HepG2 (cell line): Measurements from ENCODE around the gene PDLIM4. TPM values are rescaled to one million over a fixed set of nuclear protein-coding genes. Genes with fewer than 3 reads are reported as not detected.

ENCODE experiments used
- ATAC-seq: fragments of 200-7000 bp; cut with Tn5 transposase; 3 replicates; pipeline ENCODE4 v1.9.1; 2020; ENCODE audit warnings: mild to moderate bottlenecking, moderate library complexity
- BruUV-seq: library from RNA; stranded (reverse); fragments of 400-500 nt; replicated peaks from 2 replicates; lab custom pipeline; 2021; lab: Mats Ljungman, UMichigan
- CTCF ChIA-PET: fragments of 300-600 bp; formaldehyde crosslinking; extraction: SDS; loops from one replicate; lab custom pipeline; 2021; ENCODE audit warnings: low total read pairs, inconsistent platforms, low intra/inter-chr PET ratio; lab: Yijun Ruan, JAX
- POLR2A ChIA-PET: fragments of 350-600 bp; sonication (Branson Sonifier 250); formaldehyde crosslinking; loops from one replicate; lab custom pipeline; 2020; ENCODE audit warnings: antibody characterized with exemption, inconsistent platforms; lab: Yijun Ruan, JAX
- DNase-seq: peaks from one replicate; pipeline ENCODE4 v3.0.0-alpha.2; 2015; ENCODE audit warnings: low spot score
- FAIRE-seq: peaks from 3 replicates; lab custom pipeline; 2011; peaks lifted over from hg19 to GRCh38; lab: Jason Lieb, UNC
- H2AFZ ChIP-seq: one replicate; pipeline ENCODE4 v1.6.1; 2011; ENCODE audit warnings: low read length, inconsistent platforms
- H3K27ac ChIP-seq: fragments of 300-600 bp; 3 replicates; pipeline ENCODE4 v1.8.0; 2011; ENCODE audit warnings: mixed run types, mild to moderate bottlenecking, mixed read lengths, low read length, inconsistent platforms; ENCODE audit not compliant: insufficient read depth; ENCODE audit errors: extremely low read length
- H3K27me3 ChIP-seq, 2 experiments: fragments of 200-600 bp in 1 of 2; 2 replicates in 1 of 2; 3 replicates in 1 of 2; pipeline versions ENCODE4 v1.6.0 to v1.8.0; 2011; ENCODE audit warnings: low read length in 2 of 2, mild to moderate bottlenecking in 2 of 2, moderate library complexity in 2 of 2, inconsistent platforms in 1 of 2; ENCODE audit not compliant: insufficient read depth in 2 of 2, control insufficient read depth in 1 of 2
- H3K36me3 ChIP-seq, 2 experiments: fragments of 200-600 bp in 1 of 2; replicated peaks in 1 of 2; 2 replicates in 1 of 2; 3 replicates in 1 of 2; pipeline versions ENCODE4 v1.5.1 to v1.8.0; 2011; ENCODE audit warnings: low read length in 2 of 2, inconsistent platforms in 1 of 2; ENCODE audit not compliant: insufficient read depth in 2 of 2, control insufficient read depth in 1 of 2
- H3K4me1 ChIP-seq: 2 replicates; pipeline ENCODE4 v1.5.1; 2012; ENCODE audit warnings: low read length, inconsistent platforms; ENCODE audit not compliant: insufficient read depth
- H3K4me2 ChIP-seq: 2 replicates; pipeline ENCODE4 v1.6.0; 2011; ENCODE audit warnings: low read depth, low read length, inconsistent platforms
- H3K4me3 ChIP-seq, 3 experiments: fragments of 200-600 bp in 1 of 3; sonication (generic), shearing (Covaris generic) in 1 of 3; replicated peaks in 1 of 3; 2 replicates each; pipeline ENCODE4 v1.5.1; 2011 to 2016; ENCODE audit warnings: low read length in 3 of 3, inconsistent platforms in 2 of 3, low read depth in 2 of 3, mild to moderate bottlenecking in 2 of 3, control low read depth in 1 of 3, mixed read lengths in 1 of 3; ENCODE audit not compliant: insufficient read depth in 1 of 3
- H3K79me2 ChIP-seq: one replicate; pipeline ENCODE4 v1.6.1; 2011; ENCODE audit warnings: low read length, inconsistent platforms; ENCODE audit not compliant: insufficient read depth
- H3K9ac ChIP-seq: 2 replicates; pipeline ENCODE4 v1.6.0; 2011; ENCODE audit warnings: mild to moderate bottlenecking, low read depth, low read length, inconsistent platforms; ENCODE audit not compliant: insufficient read depth
- H3K9me3 ChIP-seq: 2 replicates; pipeline ENCODE4 v1.5.1; 2012; ENCODE audit warnings: mild to moderate bottlenecking, low read length
- H4K20me1 ChIP-seq: 2 replicates; pipeline ENCODE4 v1.6.0; 2011; ENCODE audit warnings: inconsistent platforms, mild to moderate bottlenecking, low read length, moderate library complexity; ENCODE audit not compliant: insufficient read depth
- DRAP1 ChIP-seq: IDR thresholded peaks from 2 replicates; pipeline ENCODE4 v1.6.1; 2016; ENCODE audit warnings: missing genetic modification reagents, missing compliant biosample characterization
- NFE2 ChIP-seq: sonication (generic); formaldehyde crosslinking; IDR thresholded peaks from 2 replicates; pipeline ENCODE4 v1.4.0; 2020; ENCODE audit warnings: missing genetic modification reagents
- NFE2L2 ChIP-seq: fragments of 150-350 bp; IDR thresholded peaks from 2 replicates; pipeline ENCODE4 v1.6.1; 2014; ENCODE audit warnings: low read length
- TCF7 ChIP-seq: sonication (generic); IDR thresholded peaks from 2 replicates; pipeline ENCODE4 v1.6.1; 2016; ENCODE audit warnings: antibody characterized with exemption, low read depth
- XRCC5 ChIP-seq: fragments of 200-400 bp; formaldehyde crosslinking; optimal IDR thresholded peaks from 2 replicates; pipeline ENCODE3; 2017; ENCODE audit warnings: mild to moderate bottlenecking, low read length
- ZC3H13 ChIP-seq: sonication (generic); formaldehyde crosslinking; IDR thresholded peaks from 2 replicates; pipeline ENCODE4 v1.8.1; 2023; ENCODE audit warnings: mild to moderate bottlenecking, missing genetic modification reagents, moderate library complexity
- ZFX ChIP-seq: sonication (generic); formaldehyde crosslinking; IDR thresholded peaks from 2 replicates; pipeline ENCODE4 v1.4.0; 2020; ENCODE audit warnings: mild to moderate bottlenecking, low read depth, missing genetic modification reagents, moderate library complexity
- ZNF563 ChIP-seq: sonication (generic); formaldehyde crosslinking; IDR thresholded peaks from 2 replicates; pipeline ENCODE4 v1.8.0; 2022; ENCODE audit warnings: mild to moderate bottlenecking, moderate library complexity, missing genetic modification reagents
- ZNF564 ChIP-seq: sonication (generic); formaldehyde crosslinking; IDR thresholded peaks from 2 replicates; pipeline ENCODE4 v1.8.1; 2023; ENCODE audit warnings: mild to moderate bottlenecking, missing genetic modification reagents
- WGBS: methylation state at CpG from one replicate; pipeline ENCODE4 v1.1.6; 2017; ENCODE audit warnings: low lambda C conversion rate; 5-methylcytosine and 5-hydroxymethylcytosine counted together
- in situ Hi-C: cut with HindIII; loops from 2 replicates; pipeline ENCODE4 v1.10.0; 2017; ENCODE audit warnings: low pct_unique_long_range_greater_than_20kb; ENCODE audit not compliant: extremely low pct_ligation_motif_present
- intact Hi-C: fragments of 100-400 bp; cut with micrococcal nuclease; formaldehyde crosslinking; loops from one replicate; pipeline ENCODE4 v1.10.0; 2022; ENCODE audit not compliant: unreplicated experiment
- polyA plus RNA-seq, 8 experiments: library from polyadenylated mRNA; depleted of rRNA in 3 of 8; stranded (reverse) in 7 of 8; unstranded in 1 of 8; fragments of >200 nt; fragmentation: Illumina TruSeq in 4 of 8; extraction: Trizol in 4 of 8; gene quantifications; 2 replicates each; pipeline versions ENCODE4 v1.2.1 to v1.2.3, GENCODE V29; 2011 to 2016; ENCODE audit warnings: low read depth in 4 of 8, missing spikeins in 1 of 8, mixed read lengths in 1 of 8; ENCODE audit not compliant: insufficient read depth in 1 of 8
- total RNA-seq, 5 experiments: library from RNA; depleted of rRNA; stranded (reverse); fragments of >200 nt; fragmentation: Illumina TruSeq; extraction: Trizol; gene quantifications; 2 replicates each; pipeline ENCODE4 v1.2.3, GENCODE V29; 2016; ENCODE audit warnings: low read depth in 1 of 5
- TF ChIP-seq, protein P1 (sequence below): sonication (generic); formaldehyde crosslinking; conservative IDR thresholded peaks from 2 replicates; pipeline ENCODE4 v1.8.0; 2022; ENCODE audit warnings: low read depth, missing genetic modification reagents
- TF ChIP-seq, protein P2 (sequence below): IDR thresholded peaks from 2 replicates; pipeline ENCODE4 v1.6.1; 2016; ENCODE audit warnings: low read depth, missing genetic modification reagents, missing compliant biosample characterization
- TF ChIP-seq, protein P3 (sequence below): sonication (generic); formaldehyde crosslinking; IDR thresholded peaks from 2 replicates; pipeline ENCODE4 v1.5.0; 2020; ENCODE audit warnings: missing genetic modification reagents, mild to moderate bottlenecking, borderline replicate concordance
- TF ChIP-seq, protein P4 (sequence below): sonication (generic); formaldehyde crosslinking; IDR thresholded peaks from 2 replicates; pipeline ENCODE4 v1.4.0; 2020; ENCODE audit warnings: missing genetic modification reagents, mild to moderate bottlenecking, borderline replicate concordance

The PDLIM4 gene
- total and polyA plus RNA-seq, 2 of the 13 experiments (the other 11 are each of a cell fraction or from before 2014, with no cell fraction given) = 1.1 to 2.3 TPM

DNA sequence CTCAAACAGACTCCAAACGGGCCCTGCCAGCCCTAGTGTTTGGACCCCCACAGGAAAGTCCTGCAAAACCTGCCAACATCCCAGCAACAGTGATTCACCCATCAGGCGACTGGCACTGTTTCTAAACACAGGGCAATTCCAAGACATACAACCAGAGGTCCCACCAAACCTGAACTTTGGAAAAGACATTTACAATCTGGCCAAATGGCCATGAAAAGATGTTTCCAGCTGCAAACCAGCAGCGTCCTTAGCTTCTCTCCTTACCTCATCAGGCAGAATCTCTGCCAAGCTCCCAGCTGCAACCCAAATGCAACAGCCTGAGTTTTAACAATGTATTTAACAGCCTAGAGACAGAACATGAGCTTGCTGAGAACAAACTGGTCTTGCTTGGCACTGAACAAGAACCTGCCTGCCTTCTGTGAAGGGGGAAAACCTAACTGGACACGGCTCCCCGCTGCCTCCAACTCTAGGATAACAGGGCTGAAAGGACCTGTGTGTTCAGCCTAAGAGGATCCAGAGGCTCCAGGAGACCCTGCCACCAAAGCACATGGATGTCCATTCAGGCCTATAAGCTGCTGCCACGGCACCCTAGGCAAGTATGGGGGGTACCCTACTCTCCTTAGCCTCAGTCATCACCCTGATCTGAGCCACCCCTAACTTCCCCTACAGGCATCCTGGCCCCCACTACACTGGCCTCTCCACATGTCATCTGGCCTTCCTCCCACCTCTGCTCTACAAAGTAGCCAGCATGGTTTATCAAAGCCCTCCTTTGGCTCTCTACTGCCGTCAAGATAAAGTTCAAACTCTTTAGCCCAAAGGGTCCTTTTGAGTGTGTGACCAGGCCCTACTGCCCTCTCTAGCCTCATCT, 35.5 kb upstream of the PDLIM4 start:
- no peak overlapping the region for H3K27ac ChIP-seq
- peaks cover 2 to 28% of the 10 kb centered on the region in 2 experiments; a peak in 3 of 5 replicates for H3K36me3 ChIP-seq
- peaks cover 24% of the 10 kb centered on the region for H3K79me2 ChIP-seq
- ATAC-seq (no peak), DNase-seq (no peak), FAIRE-seq (no peak)
- H4K20me1 ChIP-seq = no peaks in the 10 kb centered on the region
- no peaks in the 10 kb centered on the region for H3K9me3 ChIP-seq
- H3K27me3 ChIP-seq = no peaks in the 10 kb centered on the region; a peak in 1 of 5 replicates
- peaks cover 36% of the 10 kb centered on the region for H3K4me1 ChIP-seq
- no TSS peak for BruUV-seq
- H2AFZ ChIP-seq = no peak overlapping the region
- H3K4me3 ChIP-seq = no peak overlapping the region
- in situ Hi-C loops = no loop called here
- WGBS = 93% methylated on average over 6 of the region's 7 CpGs
- no peak overlapping the region for H3K9ac ChIP-seq
- CTCF ChIA-PET = no interaction called here
- H3K4me2 ChIP-seq = no peak overlapping the region
- POLR2A ChIA-PET = no interaction called here
- intact Hi-C loops = no loop called here
- TF ChIP-seq, protein P1, sequence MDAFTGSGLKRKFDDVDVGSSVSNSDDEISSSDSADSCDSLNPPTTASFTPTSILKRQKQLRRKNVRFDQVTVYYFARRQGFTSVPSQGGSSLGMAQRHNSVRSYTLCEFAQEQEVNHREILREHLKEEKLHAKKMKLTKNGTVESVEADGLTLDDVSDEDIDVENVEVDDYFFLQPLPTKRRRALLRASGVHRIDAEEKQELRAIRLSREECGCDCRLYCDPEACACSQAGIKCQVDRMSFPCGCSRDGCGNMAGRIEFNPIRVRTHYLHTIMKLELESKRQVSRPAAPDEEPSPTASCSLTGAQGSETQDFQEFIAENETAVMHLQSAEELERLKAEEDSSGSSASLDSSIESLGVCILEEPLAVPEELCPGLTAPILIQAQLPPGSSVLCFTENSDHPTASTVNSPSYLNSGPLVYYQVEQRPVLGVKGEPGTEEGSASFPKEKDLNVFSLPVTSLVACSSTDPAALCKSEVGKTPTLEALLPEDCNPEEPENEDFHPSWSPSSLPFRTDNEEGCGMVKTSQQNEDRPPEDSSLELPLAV (CRISPR knock-in tag) = no peak
- TF ChIP-seq XRCC5 = no peak
- no peak for TF ChIP-seq NFE2 (CRISPR knock-in tag)
- TF ChIP-seq, protein P2, sequence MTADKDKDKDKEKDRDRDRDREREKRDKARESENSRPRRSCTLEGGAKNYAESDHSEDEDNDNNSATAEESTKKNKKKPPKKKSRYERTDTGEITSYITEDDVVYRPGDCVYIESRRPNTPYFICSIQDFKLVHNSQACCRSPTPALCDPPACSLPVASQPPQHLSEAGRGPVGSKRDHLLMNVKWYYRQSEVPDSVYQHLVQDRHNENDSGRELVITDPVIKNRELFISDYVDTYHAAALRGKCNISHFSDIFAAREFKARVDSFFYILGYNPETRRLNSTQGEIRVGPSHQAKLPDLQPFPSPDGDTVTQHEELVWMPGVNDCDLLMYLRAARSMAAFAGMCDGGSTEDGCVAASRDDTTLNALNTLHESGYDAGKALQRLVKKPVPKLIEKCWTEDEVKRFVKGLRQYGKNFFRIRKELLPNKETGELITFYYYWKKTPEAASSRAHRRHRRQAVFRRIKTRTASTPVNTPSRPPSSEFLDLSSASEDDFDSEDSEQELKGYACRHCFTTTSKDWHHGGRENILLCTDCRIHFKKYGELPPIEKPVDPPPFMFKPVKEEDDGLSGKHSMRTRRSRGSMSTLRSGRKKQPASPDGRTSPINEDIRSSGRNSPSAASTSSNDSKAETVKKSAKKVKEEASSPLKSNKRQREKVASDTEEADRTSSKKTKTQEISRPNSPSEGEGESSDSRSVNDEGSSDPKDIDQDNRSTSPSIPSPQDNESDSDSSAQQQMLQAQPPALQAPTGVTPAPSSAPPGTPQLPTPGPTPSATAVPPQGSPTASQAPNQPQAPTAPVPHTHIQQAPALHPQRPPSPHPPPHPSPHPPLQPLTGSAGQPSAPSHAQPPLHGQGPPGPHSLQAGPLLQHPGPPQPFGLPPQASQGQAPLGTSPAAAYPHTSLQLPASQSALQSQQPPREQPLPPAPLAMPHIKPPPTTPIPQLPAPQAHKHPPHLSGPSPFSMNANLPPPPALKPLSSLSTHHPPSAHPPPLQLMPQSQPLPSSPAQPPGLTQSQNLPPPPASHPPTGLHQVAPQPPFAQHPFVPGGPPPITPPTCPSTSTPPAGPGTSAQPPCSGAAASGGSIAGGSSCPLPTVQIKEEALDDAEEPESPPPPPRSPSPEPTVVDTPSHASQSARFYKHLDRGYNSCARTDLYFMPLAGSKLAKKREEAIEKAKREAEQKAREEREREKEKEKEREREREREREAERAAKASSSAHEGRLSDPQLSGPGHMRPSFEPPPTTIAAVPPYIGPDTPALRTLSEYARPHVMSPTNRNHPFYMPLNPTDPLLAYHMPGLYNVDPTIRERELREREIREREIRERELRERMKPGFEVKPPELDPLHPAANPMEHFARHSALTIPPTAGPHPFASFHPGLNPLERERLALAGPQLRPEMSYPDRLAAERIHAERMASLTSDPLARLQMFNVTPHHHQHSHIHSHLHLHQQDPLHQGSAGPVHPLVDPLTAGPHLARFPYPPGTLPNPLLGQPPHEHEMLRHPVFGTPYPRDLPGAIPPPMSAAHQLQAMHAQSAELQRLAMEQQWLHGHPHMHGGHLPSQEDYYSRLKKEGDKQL (CRISPR knock-in tag) = no peak
- no peak for TF ChIP-seq TCF7
- no peak for TF ChIP-seq ZNF564 (CRISPR knock-in tag)
- TF ChIP-seq, protein P3, sequence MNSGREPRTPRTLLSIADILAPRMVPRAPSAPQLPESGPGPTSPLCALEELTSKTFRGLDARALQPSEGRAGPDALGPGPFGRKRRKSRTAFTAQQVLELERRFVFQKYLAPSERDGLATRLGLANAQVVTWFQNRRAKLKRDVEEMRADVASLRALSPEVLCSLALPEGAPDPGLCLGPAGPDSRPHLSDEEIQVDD (CRISPR knock-in tag) = no peak
- TF ChIP-seq ZC3H13 = no peak
- TF ChIP-seq, protein P4, sequence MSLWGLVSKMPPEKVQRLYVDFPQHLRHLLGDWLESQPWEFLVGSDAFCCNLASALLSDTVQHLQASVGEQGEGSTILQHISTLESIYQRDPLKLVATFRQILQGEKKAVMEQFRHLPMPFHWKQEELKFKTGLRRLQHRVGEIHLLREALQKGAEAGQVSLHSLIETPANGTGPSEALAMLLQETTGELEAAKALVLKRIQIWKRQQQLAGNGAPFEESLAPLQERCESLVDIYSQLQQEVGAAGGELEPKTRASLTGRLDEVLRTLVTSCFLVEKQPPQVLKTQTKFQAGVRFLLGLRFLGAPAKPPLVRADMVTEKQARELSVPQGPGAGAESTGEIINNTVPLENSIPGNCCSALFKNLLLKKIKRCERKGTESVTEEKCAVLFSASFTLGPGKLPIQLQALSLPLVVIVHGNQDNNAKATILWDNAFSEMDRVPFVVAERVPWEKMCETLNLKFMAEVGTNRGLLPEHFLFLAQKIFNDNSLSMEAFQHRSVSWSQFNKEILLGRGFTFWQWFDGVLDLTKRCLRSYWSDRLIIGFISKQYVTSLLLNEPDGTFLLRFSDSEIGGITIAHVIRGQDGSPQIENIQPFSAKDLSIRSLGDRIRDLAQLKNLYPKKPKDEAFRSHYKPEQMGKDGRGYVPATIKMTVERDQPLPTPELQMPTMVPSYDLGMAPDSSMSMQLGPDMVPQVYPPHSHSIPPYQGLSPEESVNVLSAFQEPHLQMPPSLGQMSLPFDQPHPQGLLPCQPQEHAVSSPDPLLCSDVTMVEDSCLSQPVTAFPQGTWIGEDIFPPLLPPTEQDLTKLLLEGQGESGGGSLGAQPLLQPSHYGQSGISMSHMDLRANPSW (CRISPR knock-in tag) = no peak
- TF ChIP-seq ZFX (CRISPR knock-in tag) = no peak
- no peak for TF ChIP-seq NFE2L2
- no peak for TF ChIP-seq ZNF563 (CRISPR knock-in tag)
- no peak for TF ChIP-seq DRAP1
